Brain microvascular endothelial cell (primary cell): Measurements from ENCODE around the gene INPP5D.

Source experiments
- DNase-seq: peaks from one replicate; pipeline ENCODE4 v3.0.0-alpha.2; 2020
- H3K27ac ChIP-seq: fragments of 250-450 bp; sonication (Bioruptor Pico); 2 replicates; pipeline ENCODE4 v1.5.1; 2020; ENCODE audit warnings: mild to moderate bottlenecking, moderate library complexity
- H3K27me3 ChIP-seq: fragments of 250-450 bp; sonication (Bioruptor Pico); replicated peaks from 2 replicates; pipeline ENCODE4 v1.5.1; 2020; ENCODE audit warnings: mild to moderate bottlenecking
- H3K36me3 ChIP-seq: fragments of 250-450 bp; sonication (Bioruptor Pico); replicated peaks from 2 replicates; pipeline ENCODE4 v1.5.1; 2020; ENCODE audit warnings: mild to moderate bottlenecking
- H3K4me3 ChIP-seq: 2 replicates; pipeline ENCODE4 v1.5.1; 2011; ENCODE audit warnings: low read depth, mild to moderate bottlenecking, control low read depth, low read length, moderate library complexity
- CTCF ChIP-seq: IDR thresholded peaks from 2 replicates; pipeline ENCODE4 v1.5.1; 2011; ENCODE audit warnings: low read depth, mild to moderate bottlenecking, moderate library complexity, low read length, control low read depth, inconsistent platforms; ENCODE audit errors: missing control alignments
- in situ Hi-C: cut with HindIII; loops from 2 replicates; pipeline ENCODE4 v1.10.0; 2017; ENCODE audit warnings: low sequenced_read_pairs, low pct_ligation_motif_present

INPP5D gene

DNA sequence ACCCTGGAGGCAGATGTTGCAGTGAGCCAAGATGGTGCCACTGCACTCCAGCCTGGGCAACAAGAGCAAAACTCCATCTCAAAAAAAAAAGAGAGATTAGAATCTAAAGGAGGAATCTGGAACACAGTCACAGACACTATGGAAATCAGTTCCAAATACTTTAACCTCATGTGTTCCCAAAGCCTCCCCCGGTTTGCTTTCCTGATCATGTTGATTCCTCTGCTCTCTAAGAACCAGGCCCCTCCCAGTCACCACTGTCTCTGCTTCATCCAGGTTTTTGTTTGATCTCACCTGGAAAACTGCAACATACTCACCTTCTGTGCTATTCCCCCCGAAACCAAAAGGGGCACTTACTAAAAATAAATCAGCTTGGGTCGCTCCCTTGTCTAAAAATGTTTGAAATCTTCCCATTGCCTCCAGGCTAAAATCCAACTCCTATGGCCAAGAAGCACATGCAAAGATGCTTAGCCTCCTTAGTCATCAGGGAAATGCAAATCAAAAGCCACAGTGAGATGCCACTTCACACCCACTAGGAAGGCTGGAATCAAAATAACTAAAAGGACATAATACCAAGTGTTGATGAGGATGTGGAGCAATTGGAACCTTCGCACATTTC is 33.8 kb upstream of the INPP5D start:
- DNase-seq = no peak
- no peak overlapping the region for H3K27ac ChIP-seq
- no peaks in the 10 kb centered on the region for H3K36me3 ChIP-seq
- TF ChIP-seq CTCF = no peak
- no peaks in the 10 kb centered on the region for H3K27me3 ChIP-seq
- H3K4me3 ChIP-seq = no peak overlapping the region
- in situ Hi-C loops = no loop called here

- in situ Hi-C loops = no loop called here
- Histone ChIP-seq H3K4me3 (no peak overlapping the region), H3K27me3 (no peaks in the 10 kb centered on the region), H3K36me3 (no peaks in the 10 kb centered on the region), H3K27ac (no peak overlapping the region)
- no peak for DNase-seq
- no peak for TF ChIP-seq CTCF
These were observed 30.8 kb upstream of the INPP5D start for GRCh38 chr2:233029321-233029720.

- no peak overlapping the region for H3K4me3 ChIP-seq
- no peak for TF ChIP-seq CTCF
- in situ Hi-C loops = no loop called here
- H3K27me3 ChIP-seq = no peaks in the 10 kb centered on the region
- H3K36me3 ChIP-seq = no peaks in the 10 kb centered on the region
- no peak for DNase-seq
- H3K27ac ChIP-seq = no peak overlapping the region
These were observed 28.3 kb upstream of the INPP5D start for GRCh38 chr2:233031556-233032500.

DNA sequence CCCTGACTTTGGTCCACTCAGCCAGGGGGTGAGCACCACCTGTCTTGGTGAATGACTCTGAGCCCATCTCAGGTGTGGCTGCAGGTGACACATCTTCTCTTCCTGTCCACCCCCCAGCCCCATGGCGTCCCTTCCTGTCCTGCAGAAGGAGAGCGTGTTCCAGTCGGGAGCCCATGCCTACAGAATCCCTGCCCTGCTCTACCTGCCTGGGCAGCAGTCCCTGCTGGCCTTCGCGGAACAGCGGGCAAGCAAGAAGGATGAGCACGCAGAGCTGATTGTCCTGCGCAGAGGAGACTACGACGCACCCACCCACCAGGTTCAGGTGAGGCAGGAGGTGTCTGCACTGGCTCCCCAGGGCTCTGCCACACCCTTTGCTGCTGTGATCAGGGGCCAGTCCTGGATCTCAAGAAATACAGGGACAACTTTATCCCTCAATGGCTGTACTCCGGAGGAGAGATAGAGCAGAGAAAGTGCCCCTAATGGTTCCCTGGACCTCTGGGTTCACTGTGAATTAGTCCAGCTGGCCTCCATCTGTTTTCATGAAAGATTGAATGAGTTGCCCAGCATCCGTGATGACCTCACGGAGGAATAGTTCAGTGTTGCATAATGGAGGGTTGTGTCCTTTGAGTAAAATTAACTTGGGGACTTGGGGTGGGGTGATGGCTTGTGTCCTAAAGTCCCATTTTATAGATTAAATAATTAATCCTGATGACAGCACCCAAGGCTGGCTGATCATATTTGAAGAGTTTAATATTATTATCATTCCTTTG is 27.4 kb upstream of the INPP5D start, which contains the start of gene NEU2:
NEU2 (plus strand) TSS at position 122 of the 770 bp plus-strand sequence; CDS start at position 122, 0 bp downstream.
- Histone ChIP-seq H3K27ac (no peak within 1 kb of the TSS), H3K36me3 (no peaks in the 10 kb centered on the region), H3K4me3 (no peak within 1 kb of the TSS), H3K27me3 (no peaks in the 10 kb centered on the region)
- no peak for TF ChIP-seq CTCF
- in situ Hi-C loops = no loop called here
- DNase-seq = no peak

DNA sequence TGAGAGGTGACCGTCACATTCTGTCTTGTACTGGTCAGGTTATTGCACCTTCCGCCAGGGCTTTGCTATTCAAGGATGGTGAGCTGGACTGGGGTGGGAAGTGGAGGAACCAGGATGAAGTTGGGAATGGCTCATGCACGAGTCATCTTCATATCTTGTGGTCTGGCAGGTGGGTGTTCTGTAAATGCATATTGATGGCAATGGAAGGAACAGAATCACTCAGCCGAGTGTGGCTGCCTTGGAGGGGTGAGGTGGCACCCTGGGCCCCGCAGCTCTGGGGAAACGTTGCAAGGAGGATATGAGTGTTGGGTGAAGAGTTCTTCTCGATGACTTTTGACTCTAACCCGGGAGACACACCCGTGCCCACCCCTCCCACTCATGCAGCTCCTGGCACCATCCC is 26.5 kb upstream of the INPP5D start:
- in situ Hi-C loops = no loop called here
- no peak for TF ChIP-seq CTCF
- Histone ChIP-seq H3K27ac (no peak overlapping the region), H3K36me3 (no peaks in the 10 kb centered on the region), H3K4me3 (no peak overlapping the region), H3K27me3 (no peaks in the 10 kb centered on the region)
- DNase-seq = peak; percentile 10
